ENCODE data around the gene VWA3A. TPM values are rescaled to one million over a fixed set of nuclear protein-coding genes. Genes with fewer than 3 reads are reported as not detected.
"Not testable (repeated sequence)": the region's sequence is repeated elsewhere in the genome, so short reads cannot be mapped to it uniquely, and the experiment has no call there.

VWA3A gene
- total RNA-seq, 4 donors from 2014 or later: 0.24 TPM; not detected in 3

- DNase-seq (ENCODE audit: low spot score) (no peak), ATAC-seq (ENCODE audit: low FRiP score) (no peak)
- no peak for TF ChIP-seq CTCF (IDR thresholded peaks at IDR 0.05)
Observed at GRCh38 chr16:22152316-22152715, 60.0 kb downstream of the VWA3A start.

DNA sequence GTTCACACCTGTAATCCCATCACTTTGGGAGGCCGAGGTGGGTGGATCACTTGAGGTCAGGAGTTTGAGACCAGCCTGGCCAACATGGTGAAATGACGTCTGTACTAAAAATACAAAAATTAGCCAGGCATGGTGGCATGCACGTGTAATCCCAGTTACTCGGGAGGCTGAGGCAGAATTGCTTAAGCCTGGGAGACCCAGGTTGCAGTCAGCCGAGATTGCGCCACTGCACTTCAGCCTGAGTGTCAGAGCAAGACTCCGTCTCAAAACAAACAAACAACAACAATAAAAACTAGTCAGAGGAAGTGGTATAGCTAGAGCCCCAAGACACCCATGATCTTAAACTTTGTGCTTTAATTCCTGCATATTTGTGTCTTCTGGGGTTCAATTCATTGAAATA, 60.7 kb downstream of the VWA3A start:
- DNase-seq (ENCODE audit: low spot score); ATAC-seq (ENCODE audit: low FRiP score): not testable (repeated sequence)

- no peak for ATAC-seq (ENCODE audit: low FRiP score)
Observed at GRCh38 chr16:22161401-22161800, 69.1 kb downstream of the VWA3A start.

GRCh38 chr16:22161999-22162655, 69.8 kb downstream of the VWA3A start, which contains the start of gene SDR42E2:
SDR42E2 (plus strand) TSS chr16:22162506; CDS start chr16:22165583, 3,077 bp downstream.
- DNase-seq (ENCODE audit: low spot score): no peak
- TF ChIP-seq CTCF (IDR thresholded peaks at IDR 0.05): no peak
- no peak for ATAC-seq (ENCODE audit: low FRiP score)

More at GRCh38 chr16:22161401-22161800, 69.1 kb downstream of the VWA3A start:
- DNase-seq (ENCODE audit: low spot score): no peak
- no peak for TF ChIP-seq CTCF (IDR thresholded peaks at IDR 0.05)

- DNase-seq (ENCODE audit: low spot score): no peak
- no peak for ATAC-seq (ENCODE audit: low FRiP score)
- no peak for TF ChIP-seq CTCF (IDR thresholded peaks at IDR 0.05)
Observed at GRCh38 chr16:22162656-22163009, 70.3 kb downstream of the VWA3A start.

- ATAC-seq (ENCODE audit: low FRiP score) (no peak), DNase-seq (ENCODE audit: low spot score) (no peak)
- TF ChIP-seq CTCF (IDR thresholded peaks at IDR 0.05): no peak
Observed at GRCh38 chr16:22163806-22164205, 71.5 kb downstream of the VWA3A start.

- TF ChIP-seq CTCF (IDR thresholded peaks at IDR 0.05): no peak
- no peak for ATAC-seq (ENCODE audit: low FRiP score)
- DNase-seq (ENCODE audit: low spot score): no peak
Observed at GRCh38 chr16:22164482-22164881, 72.1 kb downstream of the VWA3A start.
